Thyroid gland (tissue), 4 donors: ENCODE results near the gene ANKRD10. TPM values are rescaled to one million over a fixed set of nuclear protein-coding genes. Genes with fewer than 3 reads are reported as not detected.
A peak's percentile ranks its signal among the peaks of the same experiment; 100 is the strongest.

ENCODE experiments used
- DNase-seq, 2 donors: peaks; one replicate each; pipeline ENCODE4 v3.0.0-alpha.2; 2019
- H3K27ac ChIP-seq, 3 donors: fragments of 200-600 bp; sonication (generic); 1 replicate in 2 of 3; 2 replicates in 1 of 3; pipeline ENCODE4 v1.5.1; 2016 to 2019; ENCODE audit warnings: mild to moderate bottlenecking in 1 of 3, moderate library complexity in 1 of 3
- H3K27me3 ChIP-seq: fragments of 200-600 bp; sonication (generic); one replicate; pipeline ENCODE4 v1.5.1; 2019
- H3K36me3 ChIP-seq, 2 donors: fragments of 200-600 bp; sonication (generic); one replicate each; pipeline ENCODE4 v1.5.1; 2016 to 2019
- H3K4me1 ChIP-seq, 2 donors: fragments of 200-600 bp; sonication (generic); one replicate each; pipeline ENCODE4 v1.5.1; 2017 to 2019
- H3K4me3 ChIP-seq, 3 donors: fragments of 200-600 bp; sonication (generic); replicated peaks in 1 of 3; 1 replicate in 2 of 3; 2 replicates in 1 of 3; pipeline ENCODE4 v1.5.1; 2016; ENCODE audit warnings: mild to moderate bottlenecking in 1 of 3
- H3K9me3 ChIP-seq: fragments of 200-600 bp; sonication (generic); one replicate; pipeline ENCODE4 v1.5.1; 2017
- CTCF ChIP-seq, 6 experiments: fragments of 200-600 bp in 3 of 6; fragments of 450-650 bp in 3 of 6; sonication (generic) in 3 of 6; IDR thresholded peaks; one replicate each; pipeline ENCODE4 v1.5.1; 2016 to 2019; ENCODE audit warnings: antibody characterized with exemption in 6 of 6, mild to moderate bottlenecking in 2 of 6, inconsistent platforms in 1 of 6, moderate library complexity in 1 of 6
- POLR2A ChIP-seq, 2 donors: fragments of 450-650 bp; IDR thresholded peaks; one replicate each; pipeline ENCODE4 v1.6.1; 2017; ENCODE audit warnings: antibody characterized with exemption in 2 of 2, mild to moderate bottlenecking in 2 of 2, moderate library complexity in 1 of 2
- WGBS, 2 donors: methylation state at CpG; one replicate each; pipeline ENCODE4 v1.1.5; 2017; 5-methylcytosine and 5-hydroxymethylcytosine counted together
- intact Hi-C: fragments of 100-400 bp; cut with DNase I; formaldehyde crosslinking; loops from one replicate; pipeline ENCODE4 v1.15.1; 2023
- total RNA-seq, 4 donors: library from RNA; depleted of rRNA; stranded (reverse); fragments of >200 nt; gene quantifications; one replicate each; pipeline ENCODE4 v1.2.3, GENCODE V29; 2016

The ANKRD10 gene
- total RNA-seq, 4 donors from 2014 or later: 105 to 168 (median 135) TPM

GRCh38 chr13:110880627-110881026 lies 34.2 kb downstream of the ANKRD10 start:
- Histone ChIP-seq H3K36me3 (no peaks in the 10 kb centered on the region), H3K9me3 (no peaks in the 10 kb centered on the region), H3K27ac (no peak overlapping the region), H3K4me3 (no peak overlapping the region), H3K27me3 (no peaks in the 10 kb centered on the region), H3K4me1 (no peaks in the 10 kb centered on the region)
- TF ChIP-seq POLR2A (IDR thresholded peaks at IDR 0.05) (no peak), CTCF (IDR thresholded peaks at IDR 0.05) (no peak)
- intact Hi-C loops: no loop called here
- DNase-seq: no peak
- 80 to 88% methylated on average over 7 of the region's 7 CpGs for WGBS, 2 donors

- H3K27ac ChIP-seq: no peak overlapping the region
- no peak overlapping the region for H3K4me3 ChIP-seq
- no peak for TF ChIP-seq POLR2A (IDR thresholded peaks at IDR 0.05)
- no peaks in the 10 kb centered on the region for H3K9me3 ChIP-seq
- WGBS, 2 donors: 90 to 91% methylated on average over 13 to 15 of the region's 15 CpGs
- intact Hi-C loops: no loop called here
- H3K36me3 ChIP-seq: no peaks in the 10 kb centered on the region
- no peaks in the 10 kb centered on the region for H3K27me3 ChIP-seq
- no peak for DNase-seq
- H3K4me1 ChIP-seq: peaks cover 5 to 7% of the 10 kb centered on the region in 2 donors
These were observed 35.4 kb downstream of the ANKRD10 start for GRCh38 chr13:110879482-110879881.

- DNase-seq: no peak
- Histone ChIP-seq H3K4me1 (peaks cover 9% of the 10 kb centered on the region in 2 donors), H3K9me3 (no peaks in the 10 kb centered on the region), H3K36me3 (no peaks in the 10 kb centered on the region), H3K27me3 (no peaks in the 10 kb centered on the region), H3K27ac (no peak overlapping the region), H3K4me3 (no peak overlapping the region)
- WGBS, 2 donors: 46 to 62% methylated on average over 4 of the region's 4 CpGs
- TF ChIP-seq POLR2A (IDR thresholded peaks at IDR 0.05) (no peak), CTCF (IDR thresholded peaks at IDR 0.05) (no peak)
- intact Hi-C loops: no loop called here
These were observed 37.1 kb downstream of the ANKRD10 start for GRCh38 chr13:110877737-110878258.

- peaks cover 9% of the 10 kb centered on the region in 2 donors for H3K4me1 ChIP-seq
- TF ChIP-seq CTCF (IDR thresholded peaks at IDR 0.05) (no peak), POLR2A (IDR thresholded peaks at IDR 0.05) (no peak)
- no peaks in the 10 kb centered on the region for H3K9me3 ChIP-seq
- WGBS, 2 donors: 92 to 97% methylated on average over 3 of the region's 3 CpGs
- intact Hi-C loops: no loop called here
- no peak for DNase-seq
- no peaks in the 10 kb centered on the region for H3K27me3 ChIP-seq
- no peak overlapping the region for H3K27ac ChIP-seq
- H3K36me3 ChIP-seq: no peaks in the 10 kb centered on the region
- no peak overlapping the region for H3K4me3 ChIP-seq
These were observed 38.3 kb downstream of the ANKRD10 start for GRCh38 chr13:110876609-110877008.

- Histone ChIP-seq H3K4me1 (peaks cover 13 to 21% of the 10 kb centered on the region in 2 donors), H3K4me3 (peak overlapping the region in 1 of 3 donors; percentile 10), H3K9me3 (no peaks in the 10 kb centered on the region), H3K27me3 (no peaks in the 10 kb centered on the region), H3K36me3 (no peaks in the 10 kb centered on the region), H3K27ac (no peak overlapping the region)
- intact Hi-C loops: no loop called here
- no peak for DNase-seq
- TF ChIP-seq POLR2A (IDR thresholded peaks at IDR 0.05) (no peak), CTCF (IDR thresholded peaks at IDR 0.05) (no peak)
- WGBS, 2 donors: 59 to 69% methylated on average over 8 of the region's 8 CpGs
These were observed 39.6 kb downstream of the ANKRD10 start for GRCh38 chr13:110875241-110875640.
